Inflammatory macrophage treated with lipopolysaccharide for 4 hours (primary cell): ENCODE measurements around the gene SERTAD1.
"Not testable (repeated sequence)": the region's sequence is repeated elsewhere in the genome, so short reads cannot be mapped to it uniquely, and the experiment has no call there.

Experiments used
- DNase-seq: peaks from one replicate; pipeline ENCODE4 v3.0.0-alpha.2; 2020

SERTAD1 gene

GRCh38 chr19:40450664-40451063 is 24.9 kb upstream of the SERTAD1 start:
- no peak for DNase-seq

DNA sequence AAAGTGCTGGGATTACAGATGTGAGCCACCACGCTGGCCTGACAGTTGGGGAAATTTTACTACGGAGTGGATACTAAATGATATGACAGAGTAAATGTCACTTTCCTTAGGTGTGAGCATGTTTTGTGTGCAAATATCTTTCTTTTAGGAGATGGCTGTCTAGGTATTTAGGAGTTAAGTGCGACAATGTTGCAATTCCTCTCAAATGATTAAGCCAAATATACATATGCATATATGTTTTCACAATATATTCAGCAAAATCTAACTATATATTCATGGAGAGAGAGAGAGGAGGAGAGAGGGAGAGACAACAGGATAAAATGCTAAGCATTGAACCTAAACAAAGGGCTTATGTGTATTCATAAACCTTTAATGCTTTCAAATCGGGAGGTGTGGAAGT is 23.7 kb upstream of the SERTAD1 start:
- no peak for DNase-seq

DNA sequence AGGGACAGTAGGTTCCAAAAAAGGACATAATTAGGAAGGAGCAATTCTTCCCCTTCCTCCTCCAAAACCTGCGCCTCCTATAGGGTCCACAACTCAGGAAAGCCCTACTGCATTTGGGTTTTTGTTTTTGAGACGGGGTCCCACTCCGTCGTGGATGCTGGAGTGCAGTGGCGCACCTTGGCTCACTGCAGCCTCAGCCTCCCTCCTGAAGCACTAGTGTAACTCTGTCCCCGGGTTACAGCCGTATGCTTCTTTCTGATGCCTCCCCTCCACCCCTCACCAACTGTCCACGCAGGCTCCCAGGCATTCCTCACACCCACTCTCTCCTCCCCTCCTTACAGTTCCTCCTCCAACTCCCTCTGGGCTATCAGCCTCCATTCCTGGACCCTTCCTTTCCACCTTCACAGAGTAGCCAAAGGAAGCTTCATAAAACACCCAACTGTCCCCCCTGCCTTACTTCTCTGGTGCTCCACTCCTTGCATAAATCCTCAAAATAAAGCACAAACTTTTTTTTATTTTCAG is 20.5 kb upstream of the SERTAD1 start:
- DNase-seq, result no peak

- DNase-seq, result no peak
These were observed 20.0 kb upstream of the SERTAD1 start for GRCh38 chr19:40445780-40446262.

GRCh38 chr19:40444825-40445312 is 19.1 kb upstream of the SERTAD1 start:
- DNase-seq, result no peak

- DNase-seq, result peak; percentile 97
These were observed 18.4 kb upstream of the SERTAD1 start, which contains the start of gene SERTAD3 for GRCh38 chr19:40444000-40444824. Gene SERTAD3 (minus strand): TSS chr19:40444335. CDS start chr19:40442080, 2,255 bp downstream.

GRCh38 chr19:40443131-40443999 is 17.6 kb upstream of the SERTAD1 start:
- peak; percentile 100 for DNase-seq

DNA sequence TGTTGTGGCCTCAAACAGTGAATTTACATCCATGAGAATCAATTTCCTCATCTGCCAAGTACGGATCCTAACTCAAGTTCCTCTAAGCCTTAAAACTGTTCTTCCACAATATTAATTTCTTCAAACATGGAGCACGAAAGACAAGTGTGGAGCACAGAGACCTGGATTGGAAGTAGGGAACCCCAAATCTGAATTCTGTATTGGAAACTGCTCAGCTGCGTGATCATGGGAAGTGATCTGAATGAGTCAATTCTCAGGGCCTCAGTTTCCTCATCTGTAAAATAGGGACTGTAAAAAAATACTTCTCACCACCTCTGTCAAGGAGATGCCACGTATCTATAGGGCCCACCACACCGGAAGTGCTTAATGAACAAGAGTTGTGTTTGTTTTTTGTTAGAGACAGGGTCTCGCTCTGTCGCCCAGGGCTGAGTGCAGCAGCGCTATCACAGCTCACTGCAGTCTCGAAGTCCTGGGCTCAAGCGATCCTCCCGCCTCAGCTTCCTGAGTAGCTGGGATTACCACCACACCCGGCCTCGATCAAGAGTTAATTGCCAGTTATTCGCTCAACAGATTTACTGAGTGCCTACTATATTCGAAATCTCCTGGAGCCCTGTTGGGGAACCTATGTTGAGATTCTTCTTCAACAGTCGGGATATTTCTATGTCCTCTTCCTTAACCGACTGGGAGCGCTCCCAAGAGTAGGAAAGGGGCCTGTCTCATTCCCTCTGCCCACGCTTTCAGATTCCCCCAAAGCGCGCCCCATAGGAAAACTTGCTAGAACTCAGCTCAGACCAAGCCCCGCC is 16.7 kb upstream of the SERTAD1 start:
- DNase-seq, result no peak

DNA sequence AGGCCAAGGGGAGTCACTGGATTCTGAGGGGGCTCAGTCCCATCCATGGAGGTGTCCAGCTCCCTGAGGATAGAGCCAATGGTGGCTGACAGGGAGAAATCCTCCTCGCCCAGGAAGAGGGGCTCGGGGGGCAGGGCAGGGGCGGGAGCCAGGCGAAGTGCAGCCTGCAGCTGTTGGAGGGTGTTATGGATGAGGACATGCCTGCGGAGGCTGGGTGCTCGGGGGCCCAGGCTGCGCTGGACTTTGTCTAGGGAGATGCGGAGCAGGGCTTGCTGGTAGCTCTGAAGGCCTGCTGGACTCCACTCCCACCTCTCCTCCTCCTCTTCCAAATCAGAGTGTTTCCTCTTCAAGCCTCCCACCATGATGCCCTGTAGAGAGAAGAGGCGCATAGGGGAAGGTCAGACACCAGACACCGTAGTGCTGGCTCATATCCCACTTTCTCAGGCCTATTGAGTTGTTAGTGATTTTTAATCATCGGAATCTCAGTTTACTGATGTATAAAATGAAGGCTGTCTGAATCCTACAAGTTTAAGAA is 16.0 kb upstream of the SERTAD1 start:
- no peak for DNase-seq

DNA sequence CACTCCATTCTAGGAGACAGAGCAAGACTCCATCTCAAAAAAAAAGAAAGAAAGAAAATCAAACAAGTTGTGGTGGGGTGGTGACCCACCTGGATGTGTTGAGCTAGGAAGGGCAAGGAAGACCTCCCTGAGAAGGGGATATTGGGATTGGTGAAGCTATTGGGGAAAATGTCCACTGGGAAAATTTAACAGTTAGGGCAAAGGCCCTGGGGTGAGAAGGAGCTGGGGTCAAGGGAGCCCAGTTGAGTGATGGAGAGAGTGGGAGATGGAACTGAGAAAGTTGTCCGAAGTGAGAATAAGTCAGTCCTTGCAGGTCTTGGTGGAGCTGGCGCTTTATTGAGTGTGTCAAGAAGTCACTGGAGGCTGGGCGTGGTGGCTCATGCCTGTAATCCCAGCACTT is 12.5 kb upstream of the SERTAD1 start:
- no peak for DNase-seq

- peak; percentile 93 for DNase-seq
These were observed 7.8 kb upstream of the SERTAD1 start for GRCh38 chr19:40433391-40434216.

DNA sequence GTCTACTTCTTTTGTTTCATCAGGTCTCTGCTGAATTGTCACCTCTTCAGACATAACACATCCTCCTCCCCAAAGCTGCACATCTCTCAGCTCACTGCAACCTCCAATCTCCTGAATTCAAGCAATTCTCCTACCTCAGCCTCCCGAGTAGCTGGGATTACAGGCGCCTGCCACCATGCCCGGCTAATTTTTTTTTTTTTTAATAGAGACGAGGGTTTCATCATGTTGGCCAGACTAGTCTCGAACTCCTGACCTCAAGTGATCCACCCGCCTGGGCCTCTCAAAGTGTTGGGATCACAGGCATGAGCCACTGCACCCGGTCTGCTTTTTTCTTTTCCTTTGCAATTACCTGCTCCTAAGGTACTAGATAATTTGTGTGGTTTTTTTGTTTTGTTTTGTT is 7.0 kb upstream of the SERTAD1 start:
- not testable (repeated sequence) for DNase-seq

DNA sequence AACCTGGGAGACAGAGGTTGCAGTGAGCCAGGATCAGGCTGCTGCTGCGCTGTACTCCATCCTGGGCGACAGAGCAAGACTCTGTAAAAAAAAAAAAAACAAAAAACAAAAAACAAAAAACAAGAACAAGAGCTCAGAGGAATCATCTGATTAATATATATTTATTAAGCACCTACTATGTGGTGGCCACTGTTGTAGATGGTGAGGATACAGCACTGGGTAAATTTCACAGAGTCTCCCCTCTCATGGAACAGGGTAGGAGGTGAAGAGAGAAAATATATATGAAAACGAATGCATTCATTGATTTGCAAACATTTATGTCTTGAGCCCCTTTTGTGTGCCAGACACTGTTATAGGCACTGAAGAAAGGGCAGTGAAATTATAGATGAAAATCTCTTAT is 5.9 kb upstream of the SERTAD1 start:
- DNase-seq, result no peak

GRCh38 chr19:40430242-40430641 is 4.5 kb upstream of the SERTAD1 start:
- not testable (repeated sequence) for DNase-seq

GRCh38 chr19:40428197-40428596 is 2.4 kb upstream of the SERTAD1 start:
- DNase-seq, result not testable (repeated sequence)

DNA sequence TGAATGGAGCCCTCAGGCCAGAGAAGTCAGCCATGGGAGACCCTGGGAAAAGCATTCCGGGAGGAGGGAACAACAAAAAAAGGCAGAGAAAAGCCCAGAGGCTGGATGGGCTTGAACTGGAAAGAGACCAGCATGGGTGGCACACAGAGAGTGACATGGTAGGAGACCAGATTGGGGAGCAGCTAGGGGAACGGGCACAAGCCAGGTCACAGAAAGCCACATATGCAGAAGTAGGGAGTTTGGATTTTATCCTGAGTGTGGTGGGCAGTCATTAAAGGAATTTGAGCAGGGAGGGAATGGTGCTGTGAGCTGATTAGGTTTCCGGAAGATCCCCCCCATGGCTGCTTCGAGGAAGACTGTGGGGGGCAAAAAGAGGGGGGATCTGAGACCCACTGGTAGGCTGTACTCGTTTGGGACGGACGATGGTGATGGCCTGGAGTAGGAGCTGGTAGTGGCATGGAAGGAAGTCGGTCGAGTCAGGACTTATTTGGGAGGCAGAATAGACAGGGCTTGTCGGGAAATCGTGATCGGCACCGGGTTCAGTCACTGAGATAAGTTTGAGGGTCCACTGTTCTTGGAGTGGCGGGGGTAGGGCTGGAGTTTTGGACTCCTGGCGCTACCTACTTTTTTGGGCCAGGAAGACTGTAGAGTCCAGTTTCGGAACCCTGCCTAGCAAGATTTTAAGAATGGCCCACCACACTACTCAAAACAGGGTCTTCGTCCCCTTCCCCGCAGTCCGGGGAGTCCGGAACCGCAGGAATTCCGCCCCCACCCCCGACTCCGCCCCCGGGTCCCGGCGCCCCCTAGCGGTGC is 949 bp downstream of the SERTAD1 start:
- no peak for DNase-seq

- no peak for DNase-seq
These were observed 1.9 kb downstream of the SERTAD1 start for GRCh38 chr19:40423938-40424337.

- DNase-seq, result no peak
These were observed 2.8 kb downstream of the SERTAD1 start for GRCh38 chr19:40422748-40423566.
